DMS79 (cell line): ENCODE results near the gene FGGY.

ENCODE experiments used
- DNase-seq: peaks from one replicate; lab custom pipeline; 2025; lab: John Stamatoyannopoulos, UW

The FGGY gene

DNA sequence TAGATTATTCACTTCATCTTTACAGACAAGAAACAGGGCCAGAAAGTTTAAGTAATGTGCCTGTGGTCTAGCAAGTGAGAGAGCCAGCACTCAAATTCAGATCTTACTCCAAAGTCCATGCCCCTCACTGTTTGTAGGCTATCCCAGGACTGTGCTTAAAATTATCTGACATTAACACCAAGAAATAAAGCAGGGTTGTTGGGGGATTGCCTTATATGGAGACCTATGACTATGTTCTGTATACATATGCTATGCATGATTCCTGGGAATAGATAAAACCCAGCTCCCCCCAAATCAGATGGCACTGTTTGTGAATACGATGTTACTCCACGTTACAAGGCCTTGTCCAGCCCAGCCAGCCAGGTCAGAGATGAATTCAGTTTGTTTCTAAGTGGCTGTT is 386.3 kb downstream of the FGGY start:
- DNase-seq: no peak

DNA sequence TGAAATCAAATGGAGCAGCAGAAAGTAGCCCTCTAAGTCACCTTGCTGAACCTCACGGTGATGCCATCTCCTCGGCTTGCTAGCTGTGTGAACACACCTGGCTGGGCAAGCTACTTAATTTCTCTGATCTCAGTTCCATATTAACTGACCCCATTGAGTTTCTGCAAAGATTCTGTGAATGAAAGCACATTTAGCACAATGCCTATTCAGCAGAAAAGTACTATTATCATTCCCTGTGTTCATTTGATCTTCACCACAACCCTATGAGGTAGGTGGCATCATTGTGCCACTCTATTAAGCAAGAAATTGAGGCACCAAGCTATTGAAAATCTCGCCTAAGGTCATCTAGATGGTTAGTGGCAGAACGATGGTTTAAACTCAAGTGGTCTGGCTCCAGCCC is 387.8 kb downstream of the FGGY start:
- no peak for DNase-seq

DNA sequence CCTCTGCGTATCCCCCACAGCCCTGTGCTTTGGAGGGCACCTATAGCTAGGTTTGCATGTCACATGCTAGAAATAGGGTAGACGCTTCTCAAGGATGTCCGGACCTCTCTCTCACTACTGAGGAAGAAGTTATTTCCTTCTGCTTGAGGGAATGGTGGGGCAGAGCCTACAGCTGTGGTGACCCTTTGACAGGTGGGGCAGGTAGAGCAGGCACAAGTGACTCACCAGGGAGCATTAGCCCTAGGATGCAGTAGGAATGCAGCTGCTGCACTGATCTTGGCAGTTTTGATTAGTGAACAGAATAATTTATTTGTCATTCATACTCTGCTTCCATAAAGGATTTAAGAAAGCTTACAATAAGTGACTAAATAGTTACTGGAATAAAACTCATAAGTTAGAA is 388.2 kb downstream of the FGGY start:
- DNase-seq: no peak

DNA sequence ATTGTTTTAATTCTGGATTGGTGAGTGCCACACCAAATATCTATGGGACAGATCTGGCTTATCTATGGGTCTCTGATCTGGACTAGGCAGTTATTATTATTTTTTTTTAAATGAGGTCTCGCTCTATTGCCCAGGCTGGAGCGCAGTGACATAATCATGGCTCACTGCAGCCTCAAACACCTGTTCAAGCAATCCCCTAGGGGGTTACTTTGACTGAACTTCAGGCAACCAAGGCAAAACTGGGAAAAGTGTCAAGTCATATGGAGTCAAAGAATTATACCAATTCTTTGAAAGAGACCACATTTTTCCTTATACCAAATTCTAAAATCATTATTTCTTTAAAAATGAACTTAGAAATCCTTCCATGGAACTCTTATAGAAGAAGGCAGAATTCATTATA is 388.8 kb downstream of the FGGY start:
- peak; percentile 28 for DNase-seq

DNA sequence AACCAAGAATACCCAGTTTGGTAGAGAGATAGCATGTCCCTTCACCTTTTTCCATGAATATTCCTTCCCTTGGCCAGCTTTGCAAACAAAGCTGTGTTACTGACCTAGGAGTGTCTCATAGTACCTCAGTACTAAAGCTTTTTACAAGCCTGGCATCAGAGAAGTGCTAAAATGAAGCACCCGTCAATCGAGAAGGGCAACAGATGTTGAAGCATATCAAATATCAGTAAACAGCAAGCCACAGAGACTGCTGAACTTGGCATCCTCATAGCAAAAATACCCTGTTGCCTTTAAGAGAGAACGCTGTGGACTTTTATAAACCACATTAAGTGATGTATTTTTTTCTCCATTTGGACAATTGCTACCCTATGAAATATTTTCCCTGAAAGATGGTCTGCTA is 389.3 kb downstream of the FGGY start:
- DNase-seq: peak; percentile 38

DNA sequence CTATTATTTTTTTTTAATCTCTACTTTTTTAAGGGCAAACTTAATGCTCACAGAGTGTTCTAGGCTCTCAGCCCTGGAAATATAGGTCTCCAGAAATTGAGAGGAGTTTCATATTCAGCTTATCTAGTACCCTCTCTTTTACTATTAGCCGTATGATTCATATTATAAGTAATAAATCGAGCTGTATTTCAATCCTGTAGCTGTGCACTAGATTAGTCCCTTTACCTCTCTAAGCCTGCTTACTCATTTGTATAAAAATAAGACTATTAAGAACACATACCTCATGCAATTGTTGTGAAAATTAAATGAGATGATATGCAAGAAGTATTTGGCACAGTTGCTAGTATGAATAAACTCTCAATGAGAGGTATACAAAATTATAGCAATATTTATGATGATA is 389.7 kb downstream of the FGGY start:
- DNase-seq: no peak

DNA sequence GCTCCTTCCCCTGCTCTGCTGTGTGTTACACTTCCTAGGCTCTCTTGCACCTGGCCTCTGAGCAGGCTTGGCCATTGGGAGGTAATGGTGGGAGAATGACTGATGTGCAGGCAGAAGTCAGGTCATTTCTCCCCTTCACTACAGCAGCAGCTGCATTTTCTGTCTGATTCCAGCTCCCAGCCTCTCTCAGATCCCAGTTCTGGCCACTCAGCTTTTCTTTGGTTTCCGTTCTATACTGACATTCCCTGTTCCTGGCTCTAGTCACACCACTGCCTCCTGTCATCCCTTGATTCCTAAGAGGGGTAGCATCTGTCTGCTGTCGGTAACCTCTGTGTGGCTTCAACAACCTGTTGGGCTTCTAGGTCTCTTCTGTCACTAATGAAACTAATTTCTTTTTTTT is 390.2 kb downstream of the FGGY start:
- DNase-seq: no peak

DNA sequence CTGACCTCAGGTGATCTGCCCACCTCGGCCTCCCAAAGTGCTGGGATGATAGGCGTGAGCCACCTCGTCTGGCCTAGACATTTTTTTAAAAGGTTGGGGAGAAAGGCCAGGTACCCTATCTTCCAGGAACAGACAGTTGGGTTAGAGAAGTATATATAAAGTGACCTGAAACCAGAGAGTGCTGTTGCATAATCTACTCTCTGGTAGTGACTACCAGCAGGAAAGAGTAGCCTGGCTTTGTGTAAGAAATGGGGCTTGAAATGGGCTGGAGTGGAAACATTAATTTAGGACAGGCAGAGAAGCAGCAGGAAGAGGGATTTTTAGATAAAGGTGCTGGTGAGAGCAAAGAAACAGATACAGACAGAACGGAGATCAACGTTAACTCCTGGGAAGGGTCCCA is 392.1 kb downstream of the FGGY start:
- DNase-seq: no peak

DNA sequence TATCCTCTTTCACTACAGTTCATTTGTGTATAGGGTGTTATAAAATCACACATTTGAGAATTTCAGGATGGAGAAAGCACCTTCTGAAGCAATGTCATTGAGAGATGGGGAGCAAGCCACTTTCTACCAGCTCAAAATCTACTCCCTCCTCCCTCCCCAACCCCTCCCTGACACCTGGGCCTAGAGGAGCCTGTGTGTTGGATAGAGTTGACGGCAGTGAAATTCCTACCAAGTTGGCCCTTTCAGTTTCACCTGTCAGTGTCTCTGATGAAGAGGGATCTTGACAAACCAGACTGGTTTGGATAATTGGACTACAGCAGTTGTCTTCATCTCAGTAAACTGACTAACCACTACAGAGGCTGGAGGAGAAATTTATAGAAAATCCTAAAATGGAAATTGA is 392.8 kb downstream of the FGGY start:
- no peak for DNase-seq

DNA sequence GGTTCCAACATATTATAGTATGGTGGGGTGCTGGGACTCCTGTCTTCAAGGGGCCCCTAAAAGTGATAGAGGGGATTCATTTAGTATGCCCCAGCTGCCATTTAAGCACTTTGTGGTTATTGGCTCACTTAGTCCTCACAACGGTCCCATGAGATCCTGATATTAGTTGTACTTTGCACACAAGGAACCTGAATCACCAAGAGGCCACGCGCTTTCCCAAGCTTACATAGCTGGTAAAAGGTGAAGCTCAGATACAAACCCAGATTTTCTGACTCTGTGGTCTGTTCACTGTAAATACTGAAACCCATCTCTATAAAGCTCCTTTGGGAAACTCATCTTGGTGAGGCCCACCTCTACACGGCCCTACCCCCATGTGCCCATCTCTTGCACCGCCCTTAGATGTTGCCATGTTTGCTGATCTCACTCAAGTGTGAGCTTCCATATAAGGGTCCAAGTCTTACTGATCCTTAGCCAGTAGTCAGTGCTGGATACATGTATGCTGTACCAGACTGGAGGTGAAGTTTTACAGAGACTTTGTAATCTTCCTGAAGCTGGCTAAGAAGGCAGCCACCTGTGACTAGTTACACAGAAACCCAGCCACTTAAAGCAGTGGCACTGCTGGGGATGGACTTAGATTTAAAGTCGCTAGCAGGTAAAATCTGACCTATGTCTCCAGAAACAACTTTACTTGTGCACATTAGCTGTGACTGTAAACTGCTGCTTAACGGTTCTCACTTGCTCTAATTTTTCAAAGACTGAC is 393.5 kb downstream of the FGGY start:
- DNase-seq: peak; percentile 6

DNA sequence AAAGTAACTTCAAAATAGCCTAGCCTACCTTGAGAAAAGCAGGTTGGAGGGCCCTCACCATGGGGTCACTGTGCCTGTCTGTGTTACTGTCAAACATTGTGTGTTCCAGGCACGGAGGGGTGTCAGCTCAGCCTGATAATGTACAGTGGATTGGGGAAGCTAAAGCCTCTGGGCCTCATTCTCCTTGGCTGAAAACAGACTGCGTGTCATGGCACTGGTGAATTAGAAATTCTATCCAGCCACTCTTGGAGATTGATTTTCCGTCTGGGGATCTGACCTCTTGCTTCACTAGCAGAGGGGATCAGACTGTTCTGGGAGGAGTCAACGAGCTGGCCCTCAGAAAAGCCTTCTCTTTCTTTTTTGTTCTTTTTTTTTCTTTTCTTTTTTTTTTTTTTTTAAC is 394.4 kb downstream of the FGGY start:
- DNase-seq: no peak

DNA sequence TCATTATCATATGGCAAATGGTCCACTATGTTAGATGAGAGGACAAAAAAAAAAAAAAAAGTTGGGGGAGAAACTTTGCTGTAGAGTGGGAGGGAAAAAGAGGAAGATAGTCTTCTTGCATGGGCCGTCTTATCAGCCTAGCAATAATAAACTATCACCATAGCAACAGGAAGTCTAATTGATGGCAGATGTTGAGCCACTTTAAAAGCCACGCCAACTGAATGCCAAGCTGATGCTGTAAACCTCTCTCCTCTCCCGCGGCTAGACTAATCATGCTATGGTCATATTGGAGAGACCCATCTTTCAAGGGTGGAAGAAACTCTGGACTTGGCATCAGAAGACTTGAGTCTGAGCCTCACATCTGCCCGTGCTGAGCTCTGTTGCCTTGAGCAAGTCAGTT is 395.7 kb downstream of the FGGY start:
- peak; percentile 25 for DNase-seq

DNA sequence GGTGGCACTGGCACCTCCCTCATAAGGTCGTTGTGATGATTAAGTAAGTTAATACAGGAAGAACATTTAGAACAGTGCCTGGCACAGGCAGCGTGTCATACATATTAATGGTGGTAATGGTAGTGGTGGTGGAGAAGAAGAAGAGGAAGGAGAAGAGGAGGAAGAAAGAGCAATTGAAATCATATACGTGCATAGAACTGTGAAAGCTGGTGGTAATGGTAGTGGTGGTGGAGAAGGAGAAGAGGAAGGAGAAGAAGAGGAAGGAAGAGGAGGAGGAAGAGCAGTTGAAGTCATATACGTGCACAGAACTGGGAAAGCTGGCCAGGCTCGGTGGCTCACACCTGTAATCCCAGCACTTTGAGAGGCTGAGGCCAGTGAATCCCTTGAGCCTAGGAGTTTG is 396.5 kb downstream of the FGGY start:
- DNase-seq: no peak

DNA sequence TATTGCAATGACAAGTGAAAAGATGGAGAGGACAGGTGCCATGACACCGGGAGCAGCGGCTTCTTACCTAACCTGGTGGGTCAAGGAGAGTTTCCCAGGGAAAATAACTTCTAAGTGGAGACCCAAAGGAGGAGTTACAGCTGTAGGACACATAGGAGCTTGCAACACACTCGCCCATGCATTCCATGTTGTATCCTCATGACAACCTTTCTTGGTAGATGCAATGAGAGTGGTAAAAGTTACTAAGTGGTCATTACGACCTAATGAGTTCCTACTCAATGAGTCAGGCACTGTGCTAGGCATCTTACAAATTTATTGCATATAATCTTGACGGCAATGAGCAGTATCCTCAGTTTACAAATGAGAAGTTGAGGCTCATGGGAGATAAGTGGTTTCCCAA is 398.4 kb downstream of the FGGY start:
- no peak for DNase-seq

DNA sequence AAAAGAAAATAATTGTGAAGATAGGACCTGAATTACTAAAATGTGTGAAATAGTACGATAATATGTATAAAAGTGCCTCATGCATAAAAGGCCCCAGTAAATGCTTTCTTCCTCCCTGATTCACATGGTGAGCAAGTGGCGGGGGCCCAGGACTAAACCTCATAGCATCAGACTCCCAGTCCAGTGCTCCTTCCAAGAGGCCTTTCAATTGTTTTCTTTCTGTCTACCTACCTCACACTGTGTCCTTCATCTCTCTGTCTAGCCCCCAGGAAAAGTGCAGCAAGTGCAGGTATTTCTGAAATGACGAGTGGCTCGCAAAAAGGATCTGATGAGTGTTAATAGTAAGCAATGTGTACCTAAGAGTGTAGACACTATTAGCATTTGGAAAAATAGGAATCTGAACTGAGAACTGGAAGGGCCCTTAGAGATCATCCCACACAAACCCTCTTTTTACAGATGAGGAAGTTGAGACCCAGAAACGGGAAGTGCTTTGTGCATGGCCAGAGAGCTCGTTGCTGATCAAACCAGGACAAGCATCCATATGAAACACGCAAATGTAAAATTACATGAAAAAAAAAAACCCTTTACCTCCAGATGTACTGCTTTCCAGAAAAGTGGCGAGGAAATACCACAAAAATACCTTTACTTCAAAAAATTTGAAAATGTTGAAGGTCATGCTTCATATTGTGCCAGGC is 399.7 kb downstream of the FGGY start:
- DNase-seq: no peak

DNA sequence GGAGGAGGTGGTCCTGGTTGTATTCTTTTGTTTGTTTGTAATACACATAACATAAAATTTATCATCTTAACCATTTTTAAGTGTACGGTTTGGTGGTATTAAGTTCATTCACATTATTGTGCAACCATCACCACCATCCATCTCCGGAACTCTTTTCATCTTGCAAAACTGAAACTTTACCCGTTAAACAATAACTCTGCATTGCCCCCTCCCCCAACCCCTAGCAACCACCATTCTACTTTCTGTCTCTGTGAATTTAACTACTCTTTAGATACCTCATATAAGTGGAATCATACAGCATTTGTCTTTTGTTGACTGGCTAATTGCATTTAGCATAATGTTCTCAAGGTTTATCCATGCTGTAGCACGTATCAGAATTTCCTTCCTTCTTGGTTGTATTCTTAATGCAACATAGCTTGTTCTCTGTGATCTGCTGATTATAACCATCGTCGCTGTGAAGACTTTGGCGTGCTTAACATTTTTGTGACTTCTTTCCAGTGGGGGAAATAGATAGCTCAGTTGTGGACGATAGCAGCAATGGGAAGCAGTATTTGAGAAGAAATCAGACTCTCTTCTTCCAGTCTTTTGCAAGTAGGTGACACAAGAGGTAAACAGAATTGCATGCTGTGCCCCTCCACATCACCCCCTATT is 400.4 kb downstream of the FGGY start:
- DNase-seq: no peak

DNA sequence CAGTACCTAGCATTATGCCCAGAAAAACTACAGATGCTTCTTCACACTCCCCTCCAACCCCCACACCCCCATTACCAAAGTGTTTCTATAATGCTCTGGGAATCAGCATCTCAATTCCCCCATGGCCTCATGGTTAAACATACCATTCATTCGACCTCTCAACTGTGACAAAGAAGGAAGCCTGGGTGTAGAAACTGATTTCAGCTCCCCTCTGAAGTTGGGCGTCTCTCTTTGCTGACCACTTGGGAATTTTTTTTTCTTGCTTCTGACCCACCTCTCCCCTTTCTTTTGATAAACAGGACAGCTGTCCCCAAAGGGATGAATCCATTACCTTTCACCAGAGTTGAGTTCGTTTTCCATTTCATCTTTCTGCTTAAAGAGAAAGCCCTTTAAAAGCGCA is 401.5 kb downstream of the FGGY start:
- no peak for DNase-seq

DNA sequence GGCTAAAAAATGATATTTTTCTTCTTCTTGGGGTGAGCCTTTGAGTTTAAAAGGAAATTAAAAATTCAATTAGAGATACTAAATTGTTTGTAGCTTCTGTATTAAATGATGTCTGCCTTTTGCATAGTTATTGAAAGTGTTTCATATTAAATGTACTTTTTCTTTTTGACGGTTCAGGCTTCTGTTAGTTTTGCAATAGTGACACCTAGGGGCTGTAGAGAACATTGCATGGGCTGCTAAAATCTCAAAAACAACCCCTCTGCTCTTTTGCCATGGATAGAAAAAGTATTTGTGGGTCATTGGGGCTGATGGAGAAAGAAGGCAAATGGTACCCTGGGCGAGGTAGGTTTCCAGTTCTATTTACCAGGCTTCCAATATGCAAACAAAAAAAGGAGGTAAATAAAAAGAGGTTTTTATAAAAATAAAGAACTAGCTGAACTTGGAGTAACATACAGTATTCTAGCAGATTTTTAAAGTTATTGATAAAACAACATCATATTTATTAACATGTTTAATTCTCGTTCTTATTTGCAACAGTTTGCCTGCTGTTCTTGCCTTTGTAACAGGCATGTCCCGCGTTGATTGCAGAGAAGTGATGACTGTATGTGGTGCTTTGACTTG is 402.4 kb downstream of the FGGY start:
- no peak for DNase-seq

DNA sequence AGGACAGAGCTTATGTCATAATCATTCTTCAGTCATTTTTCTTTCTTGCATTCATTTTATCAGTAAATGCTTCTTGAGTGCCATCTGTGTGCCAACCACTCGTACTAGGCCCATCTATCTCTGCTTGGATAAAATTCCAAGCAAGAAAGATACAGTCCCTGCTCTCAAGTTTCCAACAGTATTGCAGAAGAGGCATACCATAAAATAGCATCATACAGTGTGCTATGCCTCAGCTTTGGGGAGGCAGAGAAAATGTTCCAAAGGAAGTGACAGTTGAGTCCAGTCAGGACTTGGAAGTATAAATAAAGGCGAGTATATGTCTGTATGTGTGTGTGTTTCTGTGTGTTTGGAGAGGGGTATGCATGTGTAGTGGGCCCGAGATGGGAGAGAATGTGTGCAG is 404.5 kb downstream of the FGGY start:
- DNase-seq: no peak

DNA sequence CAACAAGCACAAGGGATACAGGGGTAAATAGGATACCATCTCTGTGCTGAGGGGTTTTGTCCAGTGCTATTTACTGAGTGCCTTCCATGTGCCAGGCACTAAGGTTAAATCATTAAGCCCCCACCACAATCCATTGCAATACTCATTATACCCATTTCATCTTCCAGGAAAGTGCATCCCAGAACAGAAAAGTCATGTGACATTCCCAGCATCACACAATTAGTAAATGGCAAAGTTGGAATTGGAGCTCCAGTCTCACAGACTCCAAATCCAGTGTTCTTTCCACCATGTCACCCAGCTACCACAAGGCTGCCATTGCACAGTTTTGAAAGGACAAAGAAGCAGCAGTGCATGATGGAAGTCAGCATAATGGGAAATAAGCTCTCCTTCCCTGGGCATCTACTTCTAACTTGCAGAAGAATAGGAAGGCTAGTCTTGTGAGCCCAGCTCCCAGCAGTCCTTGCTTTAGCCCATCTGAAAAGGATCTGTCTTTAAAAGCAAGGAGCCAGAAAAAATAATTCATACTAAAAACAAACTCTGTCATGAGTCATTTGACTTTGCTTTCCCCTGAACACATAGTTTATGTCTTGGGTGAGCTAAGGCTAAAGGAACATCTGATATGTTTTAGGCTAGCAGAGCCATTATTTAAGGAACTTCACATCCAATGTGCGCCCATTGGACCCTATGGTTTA is 406.5 kb downstream of the FGGY start:
- no peak for DNase-seq

DNA sequence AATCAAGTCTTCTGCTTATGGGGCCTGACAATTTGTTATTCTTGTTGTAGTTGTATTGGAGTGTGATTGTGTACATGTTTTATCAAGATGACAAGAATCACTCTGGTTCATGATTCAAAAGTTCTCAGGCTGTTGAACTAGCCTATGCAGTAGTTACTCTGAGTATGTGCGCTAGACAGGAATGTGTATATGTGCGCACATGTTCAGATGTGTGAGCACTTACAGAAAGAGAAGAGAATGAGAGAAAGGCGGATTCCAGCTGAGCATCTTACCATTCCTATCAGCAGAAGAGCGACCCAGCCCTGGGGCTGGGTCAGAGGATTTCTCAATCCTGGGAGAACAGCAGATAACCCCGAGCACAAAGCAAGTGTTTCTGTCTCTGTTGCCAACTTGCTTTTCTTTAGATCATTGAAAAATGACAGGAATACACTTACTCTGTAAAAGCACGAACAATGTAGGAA is 407.1 kb downstream of the FGGY start:
- DNase-seq: no peak

DNA sequence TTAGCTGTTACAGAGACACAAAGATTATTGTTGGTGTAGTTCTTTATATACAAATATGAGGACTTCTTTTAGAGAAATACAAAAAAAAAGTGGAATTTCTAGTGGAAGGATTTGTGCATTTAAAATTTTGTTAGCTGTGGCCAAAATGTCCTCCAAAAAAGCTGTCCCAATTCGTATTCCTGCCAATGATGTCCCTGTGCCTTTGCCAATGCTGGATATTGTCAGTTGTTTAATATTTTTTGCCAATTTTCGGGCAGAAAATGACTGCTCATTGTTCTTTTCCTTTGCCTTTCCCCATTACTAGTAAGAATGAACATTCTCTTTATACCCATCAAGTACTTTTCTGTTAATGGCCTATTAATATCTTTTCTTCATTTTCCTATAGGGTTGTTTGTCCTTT is 407.8 kb downstream of the FGGY start:
- no peak for DNase-seq
